Cerebellar cortex (tissue), 1 donor: ENCODE results near the gene EGFL8.
"Not testable (repeated sequence)": the region's sequence is repeated elsewhere in the genome, so short reads cannot be mapped to it uniquely, and the experiment has no call there.

Experiments
- DNase-seq: peaks from one replicate; pipeline ENCODE4 v3.0.0-alpha.2; 2015; ENCODE audit warnings: low spot score

EGFL8 gene

GRCh38 chr6:32164295-32164694 lies at the start of gene EGFL8:
EGFL8 (plus strand) TSS chr6:32164595; CDS start chr6:32166166, 1,571 bp downstream.
- no peak for DNase-seq

- no peak for DNase-seq
These were observed 49.6 kb upstream of the EGFL8 start for GRCh38 chr6:32114796-32115195.

- DNase-seq, result no peak
These were observed 48.8 kb upstream of the EGFL8 start for GRCh38 chr6:32115623-32116022.

GRCh38 chr6:32116674-32117073 lies 47.7 kb upstream of the EGFL8 start:
- DNase-seq, result no peak

- DNase-seq, result no peak
These were observed 46.9 kb upstream of the EGFL8 start for GRCh38 chr6:32117461-32117860.

GRCh38 chr6:32118782-32119628 lies 45.4 kb upstream of the EGFL8 start:
- DNase-seq, result peak; percentile 92

- no peak for DNase-seq
These were observed 43.8 kb upstream of the EGFL8 start for GRCh38 chr6:32120573-32121059.

GRCh38 chr6:32123681-32124080 lies 40.7 kb upstream of the EGFL8 start:
- peak; percentile 56 for DNase-seq

- no peak for DNase-seq
These were observed 37.5 kb upstream of the EGFL8 start for GRCh38 chr6:32126880-32127279.

- DNase-seq, result no peak
These were observed 37.0 kb upstream of the EGFL8 start for GRCh38 chr6:32127409-32127716.

- peak; percentile 100 for DNase-seq
These were observed 36.4 kb upstream of the EGFL8 start, which contains the start of gene ATF6B for GRCh38 chr6:32127717-32128592. ATF6B (minus strand) TSS chr6:32128246; CDS start chr6:32128207, 39 bp downstream.

- no peak for DNase-seq
These were observed 35.6 kb upstream of the EGFL8 start for GRCh38 chr6:32128751-32129296.

GRCh38 chr6:32129297-32130088 lies 34.9 kb upstream of the EGFL8 start:
- no peak for DNase-seq

- no peak for DNase-seq
These were observed 32.9 kb upstream of the EGFL8 start for GRCh38 chr6:32131439-32131948.

- no peak for DNase-seq
These were observed 32.3 kb upstream of the EGFL8 start for GRCh38 chr6:32132110-32132509.

GRCh38 chr6:32133786-32134185 lies 30.6 kb upstream of the EGFL8 start:
- no peak for DNase-seq

GRCh38 chr6:32137454-32137853 lies 26.9 kb upstream of the EGFL8 start:
- no peak for DNase-seq

GRCh38 chr6:32139590-32139989 lies 24.8 kb upstream of the EGFL8 start:
- no peak for DNase-seq

GRCh38 chr6:32140420-32141046 lies 23.9 kb upstream of the EGFL8 start:
- DNase-seq, result no peak

- not testable (repeated sequence) for DNase-seq
These were observed 20.2 kb upstream of the EGFL8 start for GRCh38 chr6:32144238-32144637.

- no peak for DNase-seq
These were observed 18.1 kb upstream of the EGFL8 start for GRCh38 chr6:32146287-32146686.
